CD1c-positive myeloid dendritic cell (primary cell): Measurements from ENCODE around the gene DERA.
"Not testable (repeated sequence)": the region's sequence is repeated elsewhere in the genome, so short reads cannot be mapped to it uniquely, and the experiment has no call there.

Experiments used
- DNase-seq: peaks from one replicate; pipeline ENCODE4 v3.0.0-alpha.2; 2016; ENCODE audit errors: extremely low spot score

Gene DERA

DNA sequence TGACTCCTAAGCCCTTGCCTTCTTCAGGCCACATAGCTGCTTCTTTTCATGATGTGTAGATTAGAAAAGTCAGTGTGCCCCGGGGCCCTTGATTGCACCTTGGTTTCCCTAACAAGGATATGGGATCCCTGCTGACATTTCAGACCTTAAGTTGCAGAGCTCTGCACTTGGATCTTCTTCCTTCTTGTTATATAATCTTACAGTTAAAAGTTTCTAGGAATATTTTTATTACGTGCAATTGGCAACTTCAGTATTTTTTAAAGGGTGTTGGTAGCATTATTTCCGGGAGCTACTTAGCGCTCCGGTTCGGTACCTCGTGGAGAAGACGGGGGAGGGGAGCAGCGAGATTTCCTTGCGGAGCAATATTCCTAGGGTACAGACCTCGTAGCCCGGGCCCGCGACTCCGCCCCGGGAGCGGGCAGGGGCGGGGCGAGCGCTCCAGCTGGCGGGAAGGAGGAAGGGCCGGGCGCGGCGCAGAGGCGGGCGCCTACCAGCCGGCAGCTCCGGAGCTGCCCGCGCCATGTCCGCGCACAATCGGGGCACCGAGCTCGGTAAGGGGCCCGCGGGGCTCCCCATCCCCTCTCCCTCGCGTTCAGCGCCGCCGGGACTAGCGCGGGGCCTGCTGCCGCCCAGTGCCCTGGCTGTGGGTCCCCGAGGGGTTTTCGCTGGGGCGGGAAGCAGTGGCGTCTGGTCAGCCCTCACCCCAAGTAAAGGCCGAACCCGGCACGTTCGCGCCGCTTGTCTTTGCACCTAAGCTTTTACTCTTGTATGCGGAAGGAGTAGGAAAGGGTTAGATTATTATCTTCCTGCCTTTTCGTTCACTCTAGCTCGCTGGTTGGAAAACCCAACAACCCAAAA, at the start of gene DERA:
DERA (plus strand) TSS at position 469 of the 858 bp plus-strand sequence; CDS start at position 521, 52 bp downstream.
- peak; percentile 83 for DNase-seq

DNA sequence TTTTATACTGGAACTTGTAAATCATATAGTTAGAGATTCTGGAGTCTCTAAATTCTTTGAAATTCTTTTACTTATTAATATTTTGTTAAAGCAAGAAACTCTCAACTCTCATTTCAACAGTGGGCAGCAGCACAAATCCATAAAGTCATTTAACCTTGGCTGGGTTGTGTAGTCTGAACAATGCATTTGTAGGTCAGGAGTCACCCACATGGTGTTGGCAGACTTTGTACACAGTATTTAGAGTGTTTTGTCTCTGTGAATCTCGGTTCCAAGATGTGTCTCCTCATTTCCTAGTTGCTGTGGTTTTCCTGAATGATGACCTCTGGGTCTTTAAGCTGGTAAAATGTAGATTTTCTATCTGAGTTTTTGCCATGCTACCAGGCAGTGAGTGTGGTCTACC, 49.7 kb upstream of the DERA start:
- DNase-seq: no peak

GRCh38 chr12:15862840-15863239, 48.3 kb upstream of the DERA start:
- DNase-seq: no peak

GRCh38 chr12:15863372-15863771, 47.8 kb upstream of the DERA start:
- DNase-seq: no peak

DNA sequence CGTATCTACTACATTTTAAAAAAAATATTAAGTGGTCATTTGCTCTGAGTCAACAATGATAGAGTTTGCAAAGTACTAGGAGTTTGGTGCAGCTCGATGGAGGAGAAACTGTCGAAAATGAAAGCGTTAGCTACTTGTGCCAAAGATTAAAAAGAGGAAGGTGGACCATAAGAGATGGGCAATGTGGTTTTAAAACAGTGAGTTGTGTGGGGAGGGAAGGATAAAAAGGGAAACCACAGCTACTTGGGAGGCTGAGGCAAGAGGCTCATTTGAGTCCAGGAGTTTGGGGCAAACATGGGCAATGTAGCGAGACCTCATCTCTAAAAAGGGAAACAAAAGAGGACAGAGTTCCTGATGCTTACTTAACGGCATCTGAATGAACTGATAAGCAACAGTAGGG, 47.1 kb upstream of the DERA start:
- DNase-seq: peak; percentile 52

DNA sequence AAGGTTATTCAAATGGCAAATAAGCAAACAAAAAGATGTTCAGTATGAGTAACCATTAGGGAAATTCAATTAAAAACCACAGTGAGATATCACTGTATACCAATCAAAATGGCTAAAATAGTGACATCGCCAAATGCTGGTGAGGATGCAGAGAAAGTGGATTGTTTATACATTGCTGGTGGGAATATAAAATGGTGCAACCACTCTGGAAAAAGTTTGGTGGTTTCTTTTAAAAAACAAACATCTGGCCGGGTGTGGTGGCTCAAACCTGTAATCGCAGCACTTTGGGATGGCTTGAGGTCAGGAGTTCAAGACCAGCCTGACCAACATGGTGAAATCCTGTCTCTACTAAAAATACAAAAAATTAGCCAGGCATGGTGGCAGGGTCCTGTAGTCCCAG, 42.9 kb upstream of the DERA start:
- no peak for DNase-seq

GRCh38 chr12:15873556-15873955, 37.6 kb upstream of the DERA start:
- DNase-seq: no peak

- DNase-seq: not testable (repeated sequence)
Observed at GRCh38 chr12:15874556-15875145, 36.5 kb upstream of the DERA start.

DNA sequence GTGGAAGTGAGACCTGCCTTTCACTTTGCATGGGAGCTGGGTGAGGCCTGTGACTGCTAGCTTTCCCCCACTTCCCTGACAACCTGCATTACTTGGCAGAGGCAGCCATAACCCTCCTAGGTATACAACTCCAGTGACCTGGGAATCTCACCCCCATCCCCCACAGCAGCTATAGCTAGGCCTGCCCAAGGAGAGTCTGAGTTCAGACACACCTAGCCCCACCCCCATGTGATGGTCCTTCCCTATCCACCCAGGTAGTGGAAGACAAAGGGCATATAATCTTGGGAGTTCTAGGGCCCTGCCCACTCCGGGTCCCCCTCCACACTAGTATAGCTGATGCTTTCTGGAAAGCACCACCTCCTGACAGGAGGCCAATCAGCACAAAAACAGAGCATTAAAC, 35.3 kb upstream of the DERA start:
- DNase-seq: no peak

GRCh38 chr12:15879413-15879812, 31.7 kb upstream of the DERA start:
- no peak for DNase-seq

DNA sequence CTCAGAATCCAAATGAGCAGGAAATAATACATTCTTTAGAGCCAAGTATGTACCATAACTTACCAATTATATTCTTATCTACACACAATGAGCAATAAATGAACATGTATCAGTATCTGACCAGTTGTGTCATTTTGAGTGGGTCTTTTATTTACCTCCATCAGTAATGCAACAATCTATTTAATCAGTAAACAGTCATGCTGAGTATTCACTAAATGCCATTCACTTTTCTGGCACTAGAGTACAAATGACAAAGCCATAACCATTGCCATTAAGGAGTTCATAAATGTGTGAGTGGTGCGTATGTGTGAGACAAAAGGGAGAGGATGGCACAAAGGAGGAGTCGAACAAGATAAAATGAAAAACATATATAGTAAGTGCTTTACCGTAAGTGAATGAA, 30.4 kb upstream of the DERA start:
- no peak for DNase-seq

DNA sequence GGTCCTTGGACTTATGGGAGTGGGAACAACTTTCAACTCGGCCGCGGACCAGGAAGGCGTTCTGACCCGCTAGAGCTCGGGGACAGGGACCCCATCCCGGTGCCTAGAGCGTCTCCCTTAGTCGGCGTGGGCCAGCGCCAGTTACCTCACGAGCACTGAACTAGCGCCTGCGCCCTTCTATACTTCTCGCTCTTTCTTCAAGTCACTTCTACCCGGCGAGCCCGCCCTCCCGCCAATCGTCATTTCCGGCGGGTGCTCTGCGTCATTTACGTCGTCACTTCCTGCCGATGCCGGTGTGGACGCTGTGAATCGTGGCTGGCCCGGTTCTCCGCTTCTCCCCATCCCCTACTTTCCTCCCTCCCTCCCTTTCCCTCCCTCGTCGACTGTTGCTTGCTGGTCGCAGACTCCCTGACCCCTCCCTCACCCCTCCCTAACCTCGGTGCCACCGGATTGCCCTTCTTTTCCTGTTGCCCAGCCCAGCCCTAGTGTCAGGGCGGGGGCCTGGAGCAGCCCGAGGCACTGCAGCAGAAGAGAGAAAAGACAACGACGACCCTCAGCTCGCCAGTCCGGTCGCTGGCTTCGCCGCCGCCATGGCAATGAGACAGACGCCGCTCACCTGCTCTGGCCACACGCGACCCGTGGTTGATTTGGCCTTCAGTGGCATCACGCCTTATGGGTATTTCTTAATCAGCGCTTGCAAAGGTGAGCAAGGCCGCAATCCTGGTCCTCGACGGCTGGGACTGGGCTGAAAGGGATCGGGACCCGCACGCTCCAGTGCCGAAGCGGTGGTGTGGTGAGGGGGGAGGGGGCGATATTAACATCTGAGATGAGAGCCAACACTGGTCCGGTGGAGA, 28.8 kb upstream of the DERA start, which contains the start of gene STRAP:
STRAP (plus strand) TSS at position 270 of the 854 bp plus-strand sequence; CDS start at position 591, 321 bp downstream.
- peak; percentile 99 for DNase-seq

GRCh38 chr12:15883536-15883935, 27.6 kb upstream of the DERA start:
- no peak for DNase-seq

DNA sequence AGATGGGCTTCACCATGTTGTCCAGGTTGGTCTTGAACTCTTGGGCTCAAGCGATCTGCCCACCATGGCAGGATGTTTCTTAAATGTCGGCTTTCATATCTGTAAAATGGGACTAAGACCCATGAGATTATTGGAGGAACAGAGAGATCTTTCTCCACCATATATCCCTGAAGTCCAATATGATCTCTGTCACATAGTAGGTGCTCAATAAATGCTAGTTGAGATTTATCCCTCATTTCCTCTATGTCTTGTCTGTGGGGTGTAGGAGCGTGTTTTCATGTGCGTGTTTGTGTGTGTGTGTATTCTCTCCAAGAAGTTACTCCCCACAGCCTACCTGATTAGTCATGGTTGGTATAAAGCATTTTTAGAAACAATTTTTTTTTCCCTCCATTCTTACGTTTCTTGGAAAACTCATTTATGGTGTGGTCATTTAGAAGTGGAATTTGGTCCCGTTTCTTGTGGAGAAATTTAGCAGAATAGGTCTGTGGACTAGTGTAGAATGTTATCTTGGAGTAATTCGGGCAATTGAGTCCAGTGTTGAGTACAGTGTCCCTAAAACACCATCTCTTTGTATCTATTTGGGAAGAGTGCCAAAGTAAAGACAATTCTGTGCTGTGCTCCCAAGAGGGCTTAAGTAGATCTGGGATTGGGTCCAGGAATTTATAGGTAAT, 24.6 kb upstream of the DERA start:
- DNase-seq: no peak

GRCh38 chr12:15887043-15887817, 23.9 kb upstream of the DERA start:
- no peak for DNase-seq

DNA sequence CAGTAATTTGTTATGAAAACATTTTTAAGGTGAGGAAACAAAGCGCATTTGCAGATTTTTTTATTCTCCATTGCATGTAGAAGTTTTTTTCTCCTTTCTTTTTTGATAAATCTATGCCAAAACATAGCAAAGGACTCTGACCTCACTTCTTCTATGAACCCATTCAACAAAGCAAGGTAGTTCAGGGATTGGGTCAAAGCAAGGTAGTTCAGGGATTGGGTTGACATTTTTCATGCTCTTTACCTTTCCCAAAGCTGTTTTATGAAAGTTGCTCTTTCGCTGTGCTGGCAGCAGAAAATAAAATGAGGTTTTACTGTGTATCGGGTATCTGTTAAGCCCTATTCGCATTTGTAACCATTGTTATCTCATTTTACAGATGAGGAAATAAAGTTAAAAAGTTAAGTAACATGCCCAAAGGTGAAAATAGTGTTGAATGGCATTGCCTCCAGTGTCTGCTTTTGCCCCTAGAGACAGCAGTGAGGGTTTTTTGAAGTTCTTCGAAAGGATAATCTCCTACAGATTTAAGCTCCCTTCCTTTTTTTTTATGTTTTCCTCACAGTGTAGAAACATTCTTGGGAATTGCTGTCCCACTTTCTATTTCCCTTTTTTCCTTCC, 18.4 kb upstream of the DERA start:
- no peak for DNase-seq

- DNase-seq: no peak
Observed at GRCh38 chr12:15893260-15893659, 17.9 kb upstream of the DERA start.

GRCh38 chr12:15896867-15897266, 14.3 kb upstream of the DERA start:
- no peak for DNase-seq

DNA sequence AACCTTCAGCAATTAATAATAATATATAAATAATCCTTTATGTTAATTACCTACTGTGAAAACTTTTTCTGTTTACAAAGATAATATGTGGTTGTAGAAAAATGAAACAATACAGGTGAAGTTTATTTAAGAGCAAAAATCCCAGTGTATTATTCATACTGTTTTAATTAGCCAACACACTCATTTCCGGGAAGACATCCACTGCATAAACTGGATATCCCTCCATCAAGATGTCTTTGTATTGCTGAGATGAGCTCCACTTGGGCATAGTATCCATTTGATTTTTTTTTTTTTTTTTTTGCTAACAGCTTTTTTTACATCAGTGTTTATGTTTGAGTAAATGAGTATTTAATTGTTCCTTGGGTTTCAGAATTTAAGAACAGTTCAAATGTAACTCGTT, 13.7 kb upstream of the DERA start:
- DNase-seq: no peak

DNA sequence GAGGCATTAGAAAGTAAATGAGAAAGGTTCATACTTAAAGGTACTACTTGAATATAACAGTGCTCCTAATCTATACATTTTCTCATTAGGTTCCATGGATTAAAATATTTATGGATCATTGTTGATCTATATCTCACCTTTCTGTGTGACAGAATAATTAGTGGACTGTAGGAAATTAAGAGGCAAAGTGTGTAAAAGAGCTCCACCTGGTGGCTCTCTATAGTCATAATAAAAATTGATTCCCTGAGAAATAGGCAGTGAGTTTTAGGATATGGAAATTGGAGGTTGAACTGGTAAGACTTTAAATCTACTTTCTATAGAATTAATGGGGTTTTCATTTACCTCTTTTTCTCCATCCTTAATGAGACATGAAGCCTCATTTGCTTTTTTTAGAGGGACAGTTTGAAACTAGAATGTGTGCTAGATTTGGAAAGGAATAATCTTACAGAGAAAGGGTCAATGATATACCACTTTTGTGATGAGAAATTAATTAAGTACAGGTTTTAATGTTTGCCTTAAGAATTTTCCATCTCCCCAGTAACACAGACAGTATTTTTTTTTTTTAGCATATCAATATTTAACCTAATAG, 11.8 kb upstream of the DERA start:
- peak; percentile 52 for DNase-seq
